GM21619 (cell line): Measurements from ENCODE around the gene DPEP2NB.
"Not testable (repeated sequence)": the region's sequence is repeated elsewhere in the genome, so short reads cannot be mapped to it uniquely, and the experiment has no call there.

ENCODE experiments used
- ATAC-seq: cut with Tn5 transposase; IDR thresholded peaks from one replicate; pipeline ENCODE4 v1.9.1; 2021; ENCODE audit not compliant: unreplicated experiment

The DPEP2NB gene

DNA sequence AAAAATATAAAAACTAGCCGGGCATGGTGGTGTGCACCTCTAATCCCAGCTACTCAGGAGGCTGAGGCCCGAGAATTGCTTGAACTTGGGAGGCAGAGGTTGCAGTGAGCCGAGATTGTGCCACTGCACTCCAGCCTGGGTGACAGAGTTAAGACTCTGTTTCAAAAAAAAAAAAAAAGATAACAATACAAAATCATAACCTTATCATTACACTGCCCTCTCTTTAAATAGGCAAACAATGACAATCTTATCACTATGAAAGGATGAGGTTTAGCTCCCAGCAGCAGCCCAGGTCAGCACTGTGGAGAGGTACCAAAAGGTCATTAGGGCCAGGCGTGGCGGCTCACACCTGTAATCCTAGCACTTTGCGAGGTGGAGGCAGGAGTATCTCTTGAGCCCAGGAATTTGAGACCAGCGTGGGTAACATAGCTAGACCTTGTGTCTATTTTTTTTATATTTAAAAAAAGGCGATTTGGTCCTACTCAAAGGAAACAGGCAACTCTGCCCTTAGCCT is 3.5 kb upstream of the DPEP2NB start:
- no peak for ATAC-seq

DNA sequence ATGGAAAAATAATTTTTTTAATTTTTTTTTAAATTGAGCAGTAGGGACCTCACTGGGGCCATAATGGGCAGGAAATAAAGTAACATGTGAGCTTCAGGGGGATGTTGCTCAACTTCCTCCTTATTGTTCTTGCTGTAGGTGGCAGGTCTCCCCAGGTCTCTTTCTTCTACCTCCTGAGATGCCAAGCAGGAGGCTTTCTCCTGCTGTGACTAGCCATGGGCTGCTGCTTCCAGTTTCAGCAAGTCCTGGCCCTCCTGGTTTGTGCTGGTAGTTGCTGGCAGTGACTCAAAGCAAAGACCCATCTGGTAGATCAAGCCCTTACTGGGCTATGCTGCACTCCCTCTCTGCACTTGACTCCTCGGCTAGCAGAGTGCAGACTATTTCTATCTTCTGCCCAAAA is 2.3 kb downstream of the DPEP2NB start:
- ATAC-seq = no peak

DNA sequence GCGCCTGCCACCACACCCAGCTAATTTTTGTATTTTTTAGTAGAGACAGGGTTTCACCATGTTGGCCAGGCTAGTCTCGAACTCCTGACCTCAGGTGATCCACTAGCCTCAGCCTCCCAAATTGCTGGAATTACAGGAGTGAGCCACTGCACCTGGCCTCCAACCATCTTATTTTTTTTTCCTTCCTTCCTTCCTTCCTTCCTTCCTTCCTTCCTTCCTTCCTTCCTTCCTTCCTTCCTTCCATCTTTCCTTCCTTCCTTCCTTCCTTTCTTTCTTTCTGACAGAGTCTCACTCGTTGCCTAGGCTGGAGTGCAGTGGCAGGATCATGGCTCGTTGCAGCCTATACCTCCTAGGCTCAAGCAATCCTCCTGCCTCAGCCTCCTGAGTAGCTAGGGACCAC is 5.8 kb downstream of the DPEP2NB start:
- not testable (repeated sequence) for ATAC-seq

DNA sequence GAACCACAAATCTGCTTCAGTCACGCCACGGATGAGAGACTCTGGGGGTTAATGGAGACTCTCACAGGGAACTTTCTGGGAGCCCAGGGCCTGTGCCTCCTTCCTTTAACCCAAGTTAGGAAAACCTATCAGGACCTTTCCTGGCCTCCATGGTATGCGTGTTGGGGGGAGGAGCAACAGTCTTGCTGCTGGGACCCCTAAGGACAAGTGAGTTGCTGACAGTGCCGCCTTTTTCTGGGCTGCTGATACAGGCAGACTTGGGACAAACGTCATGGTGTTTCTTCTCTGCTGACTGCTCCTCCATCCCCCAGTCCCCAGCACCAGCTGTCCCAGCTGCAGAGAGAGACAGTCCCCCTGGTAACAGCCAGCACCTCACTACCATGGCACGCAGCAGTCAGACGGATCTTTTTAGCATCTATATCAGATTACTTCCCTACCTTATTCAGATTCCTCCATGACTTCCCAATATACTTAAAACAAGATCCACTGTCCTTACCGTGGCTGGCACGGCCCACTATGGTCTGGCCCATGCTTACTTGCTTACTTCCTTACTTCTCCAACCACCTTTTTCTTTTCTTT is 6.5 kb downstream of the DPEP2NB start:
- no peak for ATAC-seq

DNA sequence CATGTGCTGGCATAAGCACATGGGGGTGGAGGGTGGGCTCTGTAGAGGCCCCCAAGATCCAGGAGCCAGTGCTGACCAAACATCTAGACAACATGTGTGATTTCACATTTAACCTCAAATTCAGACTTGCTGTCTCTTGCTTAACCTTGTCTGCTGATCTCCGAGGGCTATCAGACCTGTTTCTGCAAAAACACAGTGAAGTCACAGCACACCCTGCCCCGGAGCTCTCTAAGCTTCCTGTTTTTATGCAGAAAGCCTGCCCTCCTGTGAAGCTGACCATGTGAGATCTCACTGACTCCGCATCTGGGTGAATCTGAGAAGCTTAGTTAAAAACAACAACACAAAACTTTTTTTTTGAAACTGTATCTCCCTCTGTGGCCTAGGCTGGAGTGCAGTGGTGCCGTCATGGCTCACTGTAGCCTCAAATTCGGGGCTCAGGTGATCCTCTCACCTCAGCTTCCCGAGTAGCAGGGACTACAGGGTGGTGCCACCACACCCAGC is 9.9 kb downstream of the DPEP2NB start:
- ATAC-seq = no peak

- no peak for ATAC-seq
Measured at GRCh38 chr16:68005211-68005610, 10.5 kb downstream of the DPEP2NB start.

- ATAC-seq = no peak
Measured at GRCh38 chr16:68003031-68003430, 12.7 kb downstream of the DPEP2NB start.

- ATAC-seq = no peak
Measured at GRCh38 chr16:68000450-68000849, 15.3 kb downstream of the DPEP2NB start.

GRCh38 chr16:67999985-68000384 is 15.7 kb downstream of the DPEP2NB start:
- ATAC-seq = no peak

DNA sequence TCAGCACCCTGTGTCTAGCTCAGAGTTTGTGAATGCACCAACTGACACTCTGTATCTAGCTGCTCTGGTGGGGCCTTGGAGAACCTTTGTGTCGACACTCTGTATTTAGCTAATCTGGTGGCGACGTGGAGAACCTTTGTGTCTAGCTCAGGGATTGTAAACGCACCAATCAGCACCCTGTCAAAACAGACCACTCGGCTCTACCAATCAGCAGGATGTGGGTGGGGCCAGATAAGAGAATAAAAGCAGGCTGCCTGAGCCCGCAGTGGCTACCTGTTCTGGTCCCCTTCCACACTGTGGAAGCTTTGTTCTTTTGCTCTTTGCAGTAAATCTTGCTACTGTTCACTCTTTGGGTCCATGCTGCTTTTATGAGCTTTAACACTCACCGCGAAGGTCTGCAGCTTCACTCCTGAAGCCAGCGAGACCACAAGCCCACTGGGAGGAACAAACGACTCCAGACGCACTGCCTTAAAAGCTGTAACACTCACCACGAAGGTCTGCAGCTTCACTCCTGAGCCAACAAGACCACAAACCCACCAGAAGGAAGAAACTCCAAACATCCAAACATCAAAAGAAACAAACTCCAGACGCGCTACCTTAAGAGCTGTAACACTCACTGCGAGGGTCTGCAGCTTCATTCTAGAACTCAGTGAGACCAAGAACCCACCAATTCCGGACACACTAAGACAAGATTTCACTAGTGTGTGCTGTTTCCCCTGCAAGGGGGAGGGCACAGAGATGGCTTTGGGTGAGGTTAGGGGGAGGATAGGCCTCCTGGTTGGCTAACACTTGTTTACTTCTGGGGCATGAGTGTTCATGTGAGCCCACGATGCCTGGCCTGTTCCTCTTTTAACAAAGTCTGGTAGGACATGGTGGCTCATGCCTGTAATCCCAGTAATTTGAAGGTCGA is 16.7 kb downstream of the DPEP2NB start, which contains the start of gene DPEP2:
Gene DPEP2 (minus strand): TSS at position 706 of the 910 bp plus-strand sequence. CDS start 6,272 bp downstream, outside the sequence.
- not testable (repeated sequence) for ATAC-seq

- not testable (repeated sequence) for ATAC-seq
Measured at GRCh38 chr16:67998231-67998778, 17.4 kb downstream of the DPEP2NB start.

- no peak for ATAC-seq
Measured at GRCh38 chr16:67996666-67997065, 19.0 kb downstream of the DPEP2NB start.

DNA sequence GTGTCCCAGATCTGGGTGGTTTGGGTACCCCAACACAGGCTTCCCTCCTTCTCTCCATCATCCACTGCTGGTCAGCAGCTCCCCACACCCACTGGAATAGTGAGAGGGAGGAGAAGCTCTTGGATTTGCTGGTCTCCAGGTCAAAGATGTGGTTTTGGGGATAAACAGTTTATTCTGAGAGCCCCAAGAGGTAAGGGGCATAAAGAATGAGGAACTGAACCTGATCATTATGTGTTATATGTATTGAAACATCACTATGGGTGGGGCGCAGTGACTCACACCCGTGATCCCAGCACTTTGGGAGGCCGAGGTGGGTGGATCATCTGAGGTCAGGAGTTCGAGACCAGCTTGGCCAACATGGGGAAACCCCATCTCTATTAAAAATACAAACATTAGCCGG is 20.3 kb downstream of the DPEP2NB start:
- no peak for ATAC-seq

DNA sequence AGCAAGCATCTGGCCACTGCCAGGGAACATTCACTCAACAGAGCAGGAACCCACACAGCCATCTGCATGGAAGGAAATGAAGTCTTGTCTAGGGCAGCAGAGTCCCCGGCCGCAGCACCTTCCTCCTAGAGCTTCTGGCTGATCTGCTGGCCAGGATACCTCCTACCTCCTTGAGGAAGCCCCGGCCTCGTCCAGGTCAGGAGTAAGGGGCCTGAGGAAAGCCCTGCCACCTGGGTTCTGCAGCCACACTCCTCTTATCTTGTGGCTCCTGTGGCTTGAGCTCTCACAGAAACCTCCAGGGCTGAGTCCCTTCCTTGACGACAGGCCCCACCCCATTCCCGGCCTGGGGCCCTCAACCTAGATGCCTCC is 21.7 kb downstream of the DPEP2NB start:
- ATAC-seq = not testable (repeated sequence)

DNA sequence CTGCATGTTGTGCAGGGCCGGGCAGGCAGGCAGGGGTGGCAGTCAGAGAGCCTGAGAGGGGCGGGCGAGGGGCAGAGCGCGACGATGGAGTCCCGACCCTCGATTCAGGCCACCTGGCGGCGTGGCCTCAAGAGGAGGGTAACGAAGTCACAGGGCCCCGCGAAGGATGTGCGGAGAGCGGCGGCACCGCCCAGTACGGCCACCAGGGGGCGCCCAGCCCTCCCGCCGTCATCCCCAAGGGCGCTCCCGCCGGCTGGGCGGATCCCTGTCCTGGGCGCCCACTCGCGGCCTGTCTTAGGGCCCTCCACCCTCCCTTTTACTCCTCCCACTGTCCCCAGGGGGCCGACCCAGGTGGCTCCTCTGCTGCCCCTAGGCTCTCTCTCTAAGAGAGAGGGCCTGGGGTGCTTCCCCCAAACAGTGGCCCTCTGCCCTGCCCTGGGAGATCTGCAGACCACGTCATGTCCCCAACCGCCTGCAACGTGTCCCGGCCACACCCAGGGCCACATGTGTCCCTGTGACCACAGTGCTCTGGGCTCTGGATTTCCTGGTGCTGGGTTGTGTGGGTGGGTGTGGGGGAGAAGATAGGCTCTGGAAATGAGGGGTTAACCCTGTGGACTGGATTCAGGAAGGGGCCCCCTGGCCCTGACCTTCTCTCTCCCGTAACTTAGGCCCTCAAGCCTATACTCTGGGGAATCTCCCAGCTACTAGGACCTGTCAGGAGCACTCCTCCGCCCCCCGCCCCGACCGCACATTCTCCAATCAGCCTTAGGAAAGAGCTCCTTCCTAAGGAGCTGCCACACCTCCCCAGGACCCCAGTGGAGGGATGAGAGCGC is 22.3 kb downstream of the DPEP2NB start:
- peak; percentile 56 for ATAC-seq

- no peak for ATAC-seq
Measured at GRCh38 chr16:67992661-67993206, 23.0 kb downstream of the DPEP2NB start.

GRCh38 chr16:67990018-67990386 is 25.7 kb downstream of the DPEP2NB start:
- no peak for ATAC-seq

DNA sequence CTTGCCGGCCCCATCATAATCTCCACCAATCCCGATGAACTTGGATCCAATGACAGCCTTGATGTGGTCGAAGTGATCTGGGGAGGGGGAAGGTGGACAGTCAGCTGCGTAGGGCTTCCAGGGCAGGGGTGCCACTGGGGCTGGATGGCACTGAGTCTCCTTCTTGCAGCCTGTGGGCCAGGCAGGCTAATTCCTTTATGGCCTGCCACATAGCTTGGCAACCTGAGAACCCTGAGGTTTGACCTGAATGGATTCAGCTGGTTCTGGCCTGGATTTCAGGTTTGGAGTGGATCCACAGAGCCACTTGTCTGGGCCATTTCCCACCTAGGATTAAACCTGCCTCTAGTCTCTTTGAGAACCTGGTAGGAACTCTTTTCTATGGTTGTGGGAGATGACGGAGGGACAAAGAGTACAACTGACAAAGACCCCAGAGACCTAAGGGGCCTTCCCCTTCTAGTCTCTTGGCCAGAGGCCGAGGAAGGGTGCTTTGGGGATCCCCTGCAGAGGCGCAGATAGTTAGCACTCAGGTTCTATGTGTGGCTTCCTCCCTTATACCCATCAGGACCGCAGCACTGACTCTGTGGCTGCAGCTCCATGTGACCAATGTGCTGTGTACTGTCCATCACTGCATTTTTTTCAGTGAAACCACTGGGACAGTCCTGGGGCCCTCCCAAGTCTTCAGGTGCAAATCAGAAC is 26.2 kb downstream of the DPEP2NB start:
- ATAC-seq = no peak

GRCh38 chr16:67988675-67989074 is 27.0 kb downstream of the DPEP2NB start:
- no peak for ATAC-seq
